ENCODE data around the gene TCF7L1.
"Not testable (repeated sequence)": the region's sequence is repeated elsewhere in the genome, so short reads cannot be mapped to it uniquely, and the experiment has no call there.

TCF7L1 gene

GRCh38 chr2:85291425-85292023 is 158.3 kb downstream of the TCF7L1 start:
- no peak for DNase-seq

GRCh38 chr2:85302121-85302520 is 168.9 kb downstream of the TCF7L1 start:
- no peak for DNase-seq

GRCh38 chr2:85303780-85304531 is 170.8 kb downstream of the TCF7L1 start:
- no peak for DNase-seq

GRCh38 chr2:85307527-85307897 is 174.3 kb downstream of the TCF7L1 start:
- no peak for DNase-seq

- DNase-seq = no peak
Measured at GRCh38 chr2:85308201-85308600, 175.0 kb downstream of the TCF7L1 start.

- peak; percentile 89 to 92 for DNase-seq
Measured at GRCh38 chr2:85308896-85309555, 175.8 kb downstream of the TCF7L1 start.

- DNase-seq = no peak
Measured at GRCh38 chr2:85309699-85310321, 176.6 kb downstream of the TCF7L1 start.

- no peak for DNase-seq
Measured at GRCh38 chr2:85310330-85310729, 177.1 kb downstream of the TCF7L1 start.

- no peak for DNase-seq
Measured at GRCh38 chr2:85312404-85312803, 179.2 kb downstream of the TCF7L1 start.

- no peak for DNase-seq
Measured at GRCh38 chr2:85314884-85315242, 181.7 kb downstream of the TCF7L1 start.

- not testable (repeated sequence) for DNase-seq
Measured at GRCh38 chr2:85315921-85316320, 182.7 kb downstream of the TCF7L1 start.

- DNase-seq = no peak
Measured at GRCh38 chr2:85318222-85319074, 185.3 kb downstream of the TCF7L1 start.

- no peak for DNase-seq
Measured at GRCh38 chr2:85319796-85320195, 186.6 kb downstream of the TCF7L1 start.

GRCh38 chr2:85323351-85323987 is 190.3 kb downstream of the TCF7L1 start:
- no peak for DNase-seq

- not testable (repeated sequence) for DNase-seq
Measured at GRCh38 chr2:85323988-85324367, 190.8 kb downstream of the TCF7L1 start.

- DNase-seq = no peak
Measured at GRCh38 chr2:85324639-85325465, 191.7 kb downstream of the TCF7L1 start.

GRCh38 chr2:85325466-85325811 is 192.2 kb downstream of the TCF7L1 start:
- DNase-seq = no peak

GRCh38 chr2:85326406-85327159 is 193.4 kb downstream of the TCF7L1 start:
- no peak for DNase-seq

- no peak for DNase-seq
Measured at GRCh38 chr2:85327160-85327821, 194.1 kb downstream of the TCF7L1 start.

Measured in SHP77 (cell line).